SK-N-SH (cell line): ENCODE measurements around the gene SPINT2. TPM values are rescaled to one million over a fixed set of nuclear protein-coding genes. Genes with fewer than 3 reads are reported as not detected.
"Not testable (repeated sequence)": the region's sequence is repeated elsewhere in the genome, so short reads cannot be mapped to it uniquely, and the experiment has no call there.

Experiments
- CTCF ChIA-PET: fragments of 300-600, 350-600 bp; formaldehyde crosslinking; extraction: SDS; loops from one replicate; lab custom pipeline; 2021; lab: Yijun Ruan, JAX
- POLR2A ChIA-PET: fragments of 350-600 bp; sonication (Branson Sonifier 250); formaldehyde crosslinking; extraction: SDS; loops from one replicate; lab custom pipeline; 2020; ENCODE audit warnings: antibody characterized with exemption, inconsistent platforms; lab: Yijun Ruan, JAX
- DNase-seq: peaks from one replicate; pipeline ENCODE4 v3.0.0; 2012
- H2AFZ ChIP-seq: fragments of 200-600 bp; sonication (generic); 2 replicates; pipeline ENCODE4 v1.8.1; 2016; ENCODE audit warnings: antibody characterized with exemption, mild to moderate bottlenecking, low read depth
- H3F3A ChIP-seq: fragments of 200-600 bp; sonication (generic); replicated peaks from 2 replicates; pipeline ENCODE3; 2016; ENCODE audit warnings: antibody characterized with exemption, mild to moderate bottlenecking; ENCODE audit not compliant: insufficient read depth
- H3K27ac ChIP-seq, 2 experiments: fragments of 200-500 bp in 1 of 2; fragments of 200-600 bp in 1 of 2; sonication (Bioruptor generic) in 1 of 2; sonication (generic), shearing (Covaris generic) in 1 of 2; 2 replicates each; pipeline versions ENCODE4 v1.5.1 to v1.6.1; 2014 to 2016; ENCODE audit warnings: low read depth in 2 of 2, inconsistent platforms in 1 of 2, low read length in 1 of 2, mild to moderate bottlenecking in 1 of 2, mixed read lengths in 1 of 2
- H3K27me3 ChIP-seq: fragments of 200-600 bp; sonication (generic), shearing (Covaris generic); 2 replicates; pipeline ENCODE4 v1.6.1; 2016; ENCODE audit warnings: mixed run types; ENCODE audit not compliant: insufficient read depth
- H3K36me3 ChIP-seq, 2 experiments: fragments of 200-500 bp in 1 of 2; fragments of 200-600 bp in 1 of 2; sonication (Bioruptor generic) in 1 of 2; sonication (generic) in 1 of 2; replicated peaks in 1 of 2; 2 replicates each; pipeline versions ENCODE3 to v1.5.1; 2014 to 2016; ENCODE audit warnings: low read length in 1 of 2, mild to moderate bottlenecking in 1 of 2; ENCODE audit not compliant: insufficient read depth in 2 of 2, control insufficient read depth in 1 of 2
- H3K4me1 ChIP-seq, 2 experiments: fragments of 200-500 bp in 1 of 2; fragments of 200-600 bp in 1 of 2; sonication (Bioruptor generic) in 1 of 2; sonication (generic), shearing (Covaris generic) in 1 of 2; 2 replicates each; pipeline versions ENCODE4 v1.5.1 to v1.6.1; 2014 to 2016; ENCODE audit warnings: low read depth in 1 of 2, low read length in 1 of 2, mixed run types in 1 of 2; ENCODE audit not compliant: insufficient read depth in 2 of 2, control insufficient read depth in 1 of 2
- H3K4me2 ChIP-seq: fragments of 200-600 bp; sonication (generic), shearing (Covaris generic); 2 replicates; pipeline ENCODE4 v1.6.1; 2017; ENCODE audit warnings: mixed run types
- H3K4me3 ChIP-seq, 2 experiments: fragments of 200-500 bp in 1 of 2; fragments of 200-600 bp in 1 of 2; sonication (Bioruptor generic) in 1 of 2; sonication (generic), shearing (Covaris generic) in 1 of 2; 2 replicates each; pipeline versions ENCODE4 v1.5.1 to v1.8.1; 2014 to 2016; ENCODE audit warnings: low read depth in 2 of 2, inconsistent platforms in 1 of 2, low read length in 1 of 2, mild to moderate bottlenecking in 1 of 2, mixed read lengths in 1 of 2, moderate library complexity in 1 of 2
- H3K79me2 ChIP-seq: fragments of 200-600 bp; sonication (generic); 2 replicates; pipeline ENCODE4 v1.8.1; 2017; ENCODE audit warnings: mild to moderate bottlenecking; ENCODE audit not compliant: insufficient read depth
- H3K9ac ChIP-seq: fragments of 200-600 bp; sonication (generic); 2 replicates; pipeline ENCODE4 v1.6.1; 2017; ENCODE audit warnings: mixed run types
- H3K9me2 ChIP-seq: fragments of 200-600 bp; sonication (generic); 2 replicates; pipeline ENCODE4 v1.6.1; 2017; ENCODE audit warnings: mixed run types
- H3K9me3 ChIP-seq: fragments of 200-600 bp; sonication (generic); 2 replicates; pipeline ENCODE4 v1.6.1; 2017; ENCODE audit warnings: mixed run types, mild to moderate bottlenecking, moderate library complexity
- H4K20me1 ChIP-seq: fragments of 200-600 bp; sonication (generic); 2 replicates; pipeline ENCODE4 v1.6.1; 2017; ENCODE audit warnings: mild to moderate bottlenecking, mixed run types; ENCODE audit not compliant: insufficient read depth
- CTCF ChIP-seq: fragments of 200-600 bp; sonication (generic); IDR thresholded peaks from 2 replicates; pipeline ENCODE4 v1.6.1; 2017; ENCODE audit warnings: antibody characterized with exemption, mild to moderate bottlenecking, moderate library complexity
- FOSL2 ChIP-seq: IDR thresholded peaks from 2 replicates; pipeline ENCODE4 v1.4.0; 2012; ENCODE audit warnings: low read depth, mild to moderate bottlenecking, moderate library complexity, borderline replicate concordance
- FOXJ3 ChIP-seq: sonication (generic); formaldehyde crosslinking; IDR thresholded peaks from 2 replicates; pipeline ENCODE4 v1.5.1; 2020; ENCODE audit warnings: mild to moderate bottlenecking, missing genetic modification reagents
- GABPA ChIP-seq: IDR thresholded peaks from 2 replicates; pipeline ENCODE4 v1.4.0; 2012; ENCODE audit warnings: low read depth, mild to moderate bottlenecking
- GATA2 ChIP-seq: sonication (generic); formaldehyde crosslinking; IDR thresholded peaks from 2 replicates; pipeline ENCODE4 v1.5.0; 2020; ENCODE audit warnings: mild to moderate bottlenecking, missing genetic modification reagents
- MAX ChIP-seq: IDR thresholded peaks from 2 replicates; pipeline ENCODE4 v1.4.0; 2012; ENCODE audit warnings: low read depth
- MEF2A ChIP-seq: IDR thresholded peaks from 2 replicates; pipeline ENCODE4 v1.4.0; 2012; ENCODE audit warnings: low read depth, borderline replicate concordance
- RAD21 ChIP-seq: IDR thresholded peaks from 2 replicates; pipeline ENCODE4 v1.6.1; 2012; ENCODE audit warnings: mild to moderate bottlenecking, low read length
- RCOR1 ChIP-seq: fragments of 150-350 bp; IDR thresholded peaks from 2 replicates; pipeline ENCODE4 v1.6.1; 2017; ENCODE audit warnings: antibody characterized with exemption, low read length
- REST ChIP-seq: IDR thresholded peaks from 2 replicates; pipeline ENCODE4 v1.6.1; 2012; ENCODE audit warnings: mild to moderate bottlenecking, low read depth, low read length, moderate library complexity
- RFX5 ChIP-seq: IDR thresholded peaks from 2 replicates; pipeline ENCODE4 v1.6.1; 2012; ENCODE audit warnings: mild to moderate bottlenecking, improper control_type of control experiment, low read length
- RXRA ChIP-seq: IDR thresholded peaks from 2 replicates; pipeline ENCODE4 v1.4.0; 2012; ENCODE audit warnings: low read depth, mild to moderate bottlenecking, borderline replicate concordance
- ZBTB33 ChIP-seq: IDR thresholded peaks from 2 replicates; pipeline ENCODE4 v1.4.0; 2012; ENCODE audit warnings: low read depth, borderline replicate concordance
- WGBS: methylation state at CpG from one replicate; pipeline ENCODE4 v1.1.6; 2017; ENCODE audit warnings: low lambda C conversion rate; 5-methylcytosine and 5-hydroxymethylcytosine counted together
- polyA plus RNA-seq, 3 experiments: library from polyadenylated mRNA; depleted of rRNA; stranded (reverse); fragments of >200 nt; gene quantifications; 2 replicates each; pipeline ENCODE4 v1.2.3, GENCODE V29; 2012

SPINT2 gene
- polyA plus RNA-seq, 1 of the 3 experiments (the other 2 are of a cell fraction): 1.0 TPM

GRCh38 chr19:38339011-38339410 is 74.6 kb downstream of the SPINT2 start:
- not testable (repeated sequence) for H3K36me3 ChIP-seq, H3K27me3 ChIP-seq, H3K4me3 ChIP-seq, H4K20me1 ChIP-seq, H3K9ac ChIP-seq, H3K4me2 ChIP-seq, H2AFZ ChIP-seq, H3K9me2 ChIP-seq, H3K79me2 ChIP-seq, H3F3A ChIP-seq, DNase-seq, H3K27ac ChIP-seq, H3K9me3 ChIP-seq, H3K4me1 ChIP-seq
- TF ChIP-seq GATA2: peak; percentile 23
- ChIA-PET CTCF (interaction anchor here (1.8 kb wide), 2 partner anchors 95 to 197 kb away, joined by 4 to 6 read pairs; no protein-coding TSS in a partner anchor), POLR2A (interaction anchor here (1.2 kb wide), 1 partner anchor 23 kb away, joined by 3 read pairs; no protein-coding TSS in a partner anchor)
- 62% methylated on average over 4 of the region's 4 CpGs for WGBS

GRCh38 chr19:38340927-38341326 is 76.6 kb downstream of the SPINT2 start:
- Histone ChIP-seq H3K27ac (no peak overlapping the region), H3K27me3 (no peaks in the 10 kb centered on the region), H3K36me3 (no peaks in the 10 kb centered on the region), H3K4me3 (no peak overlapping the region)
- POLR2A ChIA-PET: no interaction called here
- 86% methylated on average over 2 of the region's 2 CpGs for WGBS
- TF ChIP-seq REST (no peak), RAD21 (no peak), GATA2 (no peak), RXRA (no peak), CTCF (no peak), FOXJ3 (no peak), RCOR1 (no peak), RFX5 (no peak), MEF2A (no peak), FOSL2 (no peak), GABPA (no peak), MAX (no peak), ZBTB33 (no peak)
- TF ChIP-seq, all 33 proteins: peak for 0
- no peaks in the 10 kb centered on the region for H3K9me3 ChIP-seq
- no peak overlapping the region for H3K9ac ChIP-seq
- no peak overlapping the region for H3K4me2 ChIP-seq
- no peak overlapping the region for H2AFZ ChIP-seq
- no peak for DNase-seq
- CTCF ChIA-PET: no interaction called here
- H3K79me2 ChIP-seq: no peaks in the 10 kb centered on the region
- no peaks in the 10 kb centered on the region for H4K20me1 ChIP-seq
- H3K9me2 ChIP-seq: no peaks in the 10 kb centered on the region
- H3K4me1 ChIP-seq: peaks cover 0 to 8% of the 10 kb centered on the region in 2 experiments; a peak in 1 of 4 replicates
- peaks cover 2% of the 10 kb centered on the region for H3F3A ChIP-seq
